GM18507 (cell line): ENCODE measurements around the gene AGAP1.

Source experiments
- DNase-seq: peaks from one replicate; pipeline ENCODE4 v3.0.0; 2011; ENCODE audit warnings: low read depth; ENCODE audit not compliant: insufficient read length; ENCODE audit errors: extremely low spot score
- FAIRE-seq: peaks from 2 replicates; lab custom pipeline; 2011; peaks lifted over from hg19 to GRCh38; lab: Jason Lieb, UNC

AGAP1 gene

GRCh38 chr2:235523486-235524150, 29.8 kb downstream of the AGAP1 start:
- DNase-seq: no peak
- no peak for FAIRE-seq

- FAIRE-seq: no peak
- DNase-seq: no peak
Observed at GRCh38 chr2:235526166-235526565, 32.3 kb downstream of the AGAP1 start.

GRCh38 chr2:235527806-235528469, 34.1 kb downstream of the AGAP1 start:
- DNase-seq (no peak), FAIRE-seq (no peak)

GRCh38 chr2:235529621-235530020, 35.8 kb downstream of the AGAP1 start:
- no peak for FAIRE-seq

GRCh38 chr2:235530735-235531134, 36.9 kb downstream of the AGAP1 start:
- FAIRE-seq (no peak), DNase-seq (no peak)

More at GRCh38 chr2:235529621-235530020, 35.8 kb downstream of the AGAP1 start:
- no peak for DNase-seq

- FAIRE-seq (no peak), DNase-seq (no peak)
Observed at GRCh38 chr2:235532307-235532706, 38.5 kb downstream of the AGAP1 start.

- FAIRE-seq (no peak), DNase-seq (no peak)
Observed at GRCh38 chr2:235533198-235533597, 39.4 kb downstream of the AGAP1 start.

GRCh38 chr2:235533616-235534385, 40.0 kb downstream of the AGAP1 start:
- DNase-seq (no peak), FAIRE-seq (no peak)

GRCh38 chr2:235534678-235535422, 41.0 kb downstream of the AGAP1 start:
- FAIRE-seq: no peak
- no peak for DNase-seq

GRCh38 chr2:235535423-235536130, 41.7 kb downstream of the AGAP1 start:
- no peak for FAIRE-seq
- no peak for DNase-seq

GRCh38 chr2:235536711-235537110, 42.9 kb downstream of the AGAP1 start:
- no peak for DNase-seq

GRCh38 chr2:235537186-235537585, 43.3 kb downstream of the AGAP1 start:
- DNase-seq (no peak), FAIRE-seq (no peak)

More at GRCh38 chr2:235536711-235537110, 42.9 kb downstream of the AGAP1 start:
- FAIRE-seq: no peak

- FAIRE-seq (no peak), DNase-seq (no peak)
Observed at GRCh38 chr2:235537587-235537986, 43.7 kb downstream of the AGAP1 start.

GRCh38 chr2:235538144-235538639, 44.3 kb downstream of the AGAP1 start:
- FAIRE-seq: no peak
- DNase-seq: no peak

- no peak for DNase-seq
- no peak for FAIRE-seq
Observed at GRCh38 chr2:235538981-235539380, 45.1 kb downstream of the AGAP1 start.

GRCh38 chr2:235539773-235540172, 45.9 kb downstream of the AGAP1 start:
- no peak for FAIRE-seq

GRCh38 chr2:235541016-235541415, 47.2 kb downstream of the AGAP1 start:
- FAIRE-seq (no peak), DNase-seq (no peak)

More at GRCh38 chr2:235539773-235540172, 45.9 kb downstream of the AGAP1 start:
- no peak for DNase-seq

- DNase-seq (no peak), FAIRE-seq (no peak)
Observed at GRCh38 chr2:235541838-235542549, 48.2 kb downstream of the AGAP1 start.
